Stomach (tissue), 9 donors: ENCODE data around the gene DDI2. TPM values are rescaled to one million over a fixed set of nuclear protein-coding genes. Genes with fewer than 3 reads are reported as not detected.

Experiments used
- DNase-seq, 2 donors: peaks; one replicate each; pipeline versions ENCODE4 v3.0.0 to v3.0.0-alpha.2; 2013 to 2019
- H3K27ac ChIP-seq, 5 donors: fragments of 200-600 bp in 4 of 5; sonication (generic) in 4 of 5; one replicate each; pipeline ENCODE4 v1.5.1; 2013 to 2019; ENCODE audit warnings: mild to moderate bottlenecking in 1 of 5, moderate library complexity in 1 of 5
- H3K27me3 ChIP-seq, 3 donors: fragments of 200-600 bp; sonication (generic); one replicate each; pipeline ENCODE4 v1.5.1; 2017 to 2019; ENCODE audit warnings: mixed run types in 1 of 3
- H3K36me3 ChIP-seq, 4 donors: fragments of 200-600 bp; sonication (generic); 1 replicate in 3 of 4; 2 replicates in 1 of 4; pipeline ENCODE4 v1.5.1; 2016 to 2019
- H3K4me1 ChIP-seq, 4 donors: fragments of 200-600 bp; sonication (generic); one replicate each; pipeline ENCODE4 v1.5.1; 2016 to 2019
- H3K4me3 ChIP-seq, 4 donors: fragments of 200-600 bp; sonication (generic) in 3 of 4; one replicate each; pipeline ENCODE4 v1.5.1; 2016 to 2019; ENCODE audit warnings: mild to moderate bottlenecking in 1 of 4
- H3K9me3 ChIP-seq, 4 donors: fragments of 200-600 bp; sonication (generic); one replicate each; pipeline ENCODE4 v1.5.1; 2016 to 2019
- CTCF ChIP-seq, 7 experiments: fragments of 450-650 bp in 4 of 7; fragments of 200-600 bp in 3 of 7; sonication (generic) in 3 of 7; IDR thresholded peaks; one replicate each; pipeline ENCODE4 v1.5.1; 2016 to 2019; ENCODE audit warnings: antibody characterized with exemption in 7 of 7, control low read depth in 2 of 7, mild to moderate bottlenecking in 1 of 7
- EP300 ChIP-seq: sonication (generic); formaldehyde crosslinking; IDR thresholded peaks from one replicate; pipeline ENCODE4 v1.6.1; 2017; ENCODE audit warnings: antibody characterized with exemption
- POLR2A ChIP-seq, 4 donors: fragments of 450-650 bp; IDR thresholded peaks; one replicate each; pipeline ENCODE4 v1.6.1; 2016; ENCODE audit warnings: antibody characterized with exemption in 4 of 4, control low read depth in 2 of 4, mild to moderate bottlenecking in 1 of 4, moderate library complexity in 1 of 4
- POLR2AphosphoS5 ChIP-seq, 3 donors: sonication (generic); formaldehyde crosslinking; IDR thresholded peaks; one replicate each; pipeline ENCODE4 v1.6.1; 2016; ENCODE audit warnings: antibody characterized with exemption in 3 of 3
- WGBS, 5 donors: extraction: QIAGEN DNeasy Blood & Tissue Kit in 3 of 5; methylation state at CpG; one replicate each; pipeline versions ENCODE4 v1.1.5 to v1.1.7; 2013 to 2018; 5-methylcytosine and 5-hydroxymethylcytosine counted together
- intact Hi-C: fragments of 100-400 bp; cut with DNase I; formaldehyde crosslinking; loops from one replicate; pipeline ENCODE4 v1.15.1; 2023; ENCODE audit warnings: low total_unique reads
- polyA plus RNA-seq, 3 donors: library from polyadenylated mRNA; stranded (reverse); fragments of 200-250 nt; gene quantifications; one replicate each; pipeline ENCODE4 v1.2.3, GENCODE V29; 2013
- total RNA-seq, 5 donors: library from RNA; depleted of rRNA; stranded (reverse); fragments of >200 nt; gene quantifications; one replicate each; pipeline versions ENCODE4 v1.1.0 to v1.2.3, GENCODE V29; 2014 to 2016
- donor health status: healthy with polysubstance abuse.
- donor health status: Bipolar disorder and iron deficiency.
- donor health status: healthy.

The DDI2 gene
- total and polyA plus RNA-seq, 8 donors = 3.1 to 261 (median 16.6) TPM

DNA sequence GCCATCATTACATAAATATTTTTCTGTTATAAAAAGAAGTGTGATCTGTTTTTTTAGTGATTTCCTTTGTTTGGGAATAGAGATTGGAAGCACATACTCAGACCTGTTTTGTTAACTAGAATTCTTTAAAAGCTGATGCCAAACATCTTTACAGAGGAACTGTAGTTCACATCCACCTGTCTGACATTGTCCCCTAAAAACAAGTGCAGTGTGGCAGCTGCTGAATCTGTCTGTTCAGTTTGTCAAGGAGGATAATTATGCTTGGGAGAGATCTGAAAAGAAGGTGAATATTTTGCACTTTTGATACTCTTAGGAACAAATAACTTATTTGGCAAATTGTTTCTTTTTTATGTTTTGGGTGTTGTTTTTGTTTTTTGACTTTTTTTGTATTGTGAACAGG, 46.0 kb upstream of the DDI2 start:
- DNase-seq = no peak
- Histone ChIP-seq H3K4me3 (no peak overlapping the region), H3K27me3 (no peaks in the 10 kb centered on the region), H3K36me3 (peaks cover 23 to 69% (median 61%) of the 10 kb centered on the region in 4 donors), H3K27ac (no peak overlapping the region), H3K9me3 (no peaks in the 10 kb centered on the region), H3K4me1 (no peaks in the 10 kb centered on the region)
- intact Hi-C loops = no loop called here
- TF ChIP-seq POLR2A (IDR thresholded peaks at IDR 0.05) (no peak), EP300 (no peak), CTCF (IDR thresholded peaks at IDR 0.05) (no peak), POLR2AphosphoS5 (IDR thresholded peaks at IDR 0.05) (no peak)

DNA sequence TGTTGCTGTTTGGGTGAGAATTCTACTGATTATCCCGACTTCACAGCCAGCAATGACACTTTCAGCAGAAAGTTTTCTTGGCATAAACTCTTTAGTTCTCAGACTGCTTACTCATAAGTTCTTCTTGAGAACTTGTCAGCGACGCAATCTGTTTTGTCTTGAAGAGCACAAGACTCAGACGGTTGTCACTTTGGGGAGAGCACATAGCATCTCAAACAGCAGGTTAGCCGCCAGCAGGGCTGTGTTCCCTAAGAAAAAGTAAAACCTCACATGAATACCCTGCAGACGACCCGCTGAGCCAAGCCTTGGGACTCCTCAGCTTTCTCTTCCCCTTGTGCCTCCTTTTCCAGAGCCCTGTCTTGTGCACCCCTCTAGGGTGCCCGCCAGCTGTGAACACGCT, 43.8 kb upstream of the DDI2 start:
- 82 to 90% (median 84%) methylated on average over 9 of the region's 9 CpGs for WGBS, 5 donors
- H3K9me3 ChIP-seq = no peaks in the 10 kb centered on the region
- TF ChIP-seq EP300 (no peak), CTCF (IDR thresholded peaks at IDR 0.05) (no peak), POLR2AphosphoS5 (IDR thresholded peaks at IDR 0.05) (no peak)
- DNase-seq = no peak
- peaks cover 3 to 46% (median 39%) of the 10 kb centered on the region in 4 donors for H3K36me3 ChIP-seq
- no peak overlapping the region for H3K27ac ChIP-seq
- H3K4me3 ChIP-seq = no peak overlapping the region
- intact Hi-C loops = no loop called here
- no peaks in the 10 kb centered on the region for H3K27me3 ChIP-seq
- no peaks in the 10 kb centered on the region for H3K4me1 ChIP-seq

- Histone ChIP-seq H3K9me3 (no peaks in the 10 kb centered on the region), H3K36me3 (peaks cover 0 to 34% (median 27%) of the 10 kb centered on the region in 4 donors), H3K4me3 (no peak overlapping the region), H3K4me1 (peaks cover 0 to 11% (median 5%) of the 10 kb centered on the region in 4 donors), H3K27ac (no peak overlapping the region), H3K27me3 (no peaks in the 10 kb centered on the region)
- no peak for DNase-seq
- intact Hi-C loops = no loop called here
- WGBS, 5 donors = 65 to 74% (median 66%) methylated on average over 6 of the region's 6 CpGs
- TF ChIP-seq POLR2A (IDR thresholded peaks at IDR 0.05) (no peak), EP300 (no peak), CTCF (IDR thresholded peaks at IDR 0.05) (no peak), POLR2AphosphoS5 (IDR thresholded peaks at IDR 0.05) (no peak)
These were observed 42.5 kb upstream of the DDI2 start for GRCh38 chr1:15574741-15575140.

GRCh38 chr1:15575549-15576150, 41.6 kb upstream of the DDI2 start:
- no peaks in the 10 kb centered on the region for H3K27me3 ChIP-seq
- TF ChIP-seq CTCF (IDR thresholded peaks at IDR 0.05) = no peak
- no peak for TF ChIP-seq POLR2AphosphoS5 (IDR thresholded peaks at IDR 0.05)
- no peak for TF ChIP-seq POLR2A (IDR thresholded peaks at IDR 0.05)
- no peak for TF ChIP-seq EP300

More at GRCh38 chr1:15575549-15576150, 41.6 kb upstream of the DDI2 start:
- Histone ChIP-seq H3K36me3 (peaks cover 0 to 25% (median 18%) of the 10 kb centered on the region in 4 donors), H3K4me3 (no peak overlapping the region), H3K4me1 (peaks cover 0 to 12% (median 6%) of the 10 kb centered on the region in 4 donors), H3K27ac (no peak overlapping the region), H3K9me3 (no peaks in the 10 kb centered on the region)
- intact Hi-C loops = no loop called here
- no peak for DNase-seq
- 92 to 99% (median 94%) methylated on average over 7 of the region's 7 CpGs for WGBS, 5 donors
